T-cell (primary cell): ENCODE results near the gene NPR2. TPM values are rescaled to one million over a fixed set of nuclear protein-coding genes. Genes with fewer than 3 reads are reported as not detected.

Experiments
- ATAC-seq, 4 experiments: fragments of 200-7000 bp in 3 of 4; fragments of 150-1000 bp in 1 of 4; cut with Tn5 transposase; replicated peaks in 1 of 4; 1 replicate in 3 of 4; 2 replicates in 1 of 4; pipeline ENCODE4 v1.10.0; 2021; ENCODE audit warnings: moderate library complexity in 3 of 4, mild to moderate bottlenecking in 2 of 4, moderate number of reproducible peaks in 1 of 4
- CTCF ChIA-PET, 2 donors: fragments of 300-600 bp; sonication (Branson Sonifier 250); formaldehyde crosslinking; loops; one replicate each; lab custom pipeline; 2022; ENCODE audit warnings: antibody characterized with exemption in 2 of 2; lab: Charles Lee
- POLR2A ChIA-PET, 2 donors: fragments of 300-600 bp; sonication (Branson Sonifier 250); formaldehyde crosslinking; loops; one replicate each; lab custom pipeline; 2022; ENCODE audit warnings: antibody characterized with exemption in 2 of 2; lab: Charles Lee
- DNase-seq, 35 experiments: peaks; one replicate each; pipeline versions ENCODE4 v3.0.0 to v3.0.0-alpha.2; 2013 to 2023
- H3K27ac ChIP-seq: one replicate; pipeline ENCODE4 v1.5.1; 2013; ENCODE audit warnings: low read length
- H3K27me3 ChIP-seq, 2 experiments: replicated peaks in 1 of 2; 1 replicate in 1 of 2; 2 replicates in 1 of 2; pipeline versions ENCODE4 v1.6.1 to v1.7.0; 2013; ENCODE audit warnings: low read length in 1 of 2, mixed read lengths in 1 of 2; ENCODE audit not compliant: control insufficient read depth in 2 of 2, insufficient read depth in 2 of 2; ENCODE audit errors: extremely low read depth in 1 of 2
- H3K36me3 ChIP-seq, 2 donors: 1 replicate in 1 of 2; 2 replicates in 1 of 2; pipeline versions ENCODE4 v1.6.1 to v1.7.0; 2013; ENCODE audit warnings: low read length in 1 of 2; ENCODE audit not compliant: control insufficient read depth in 2 of 2, insufficient read depth in 1 of 2; ENCODE audit errors: extremely low read depth in 1 of 2
- H3K4me1 ChIP-seq, 2 experiments: 1 replicate in 1 of 2; 2 replicates in 1 of 2; pipeline versions ENCODE4 v1.6.1 to v1.7.0; 2013; ENCODE audit warnings: low read length in 2 of 2, mixed read lengths in 1 of 2; ENCODE audit not compliant: insufficient read depth in 2 of 2, control insufficient read depth in 1 of 2; ENCODE audit errors: extremely low read depth in 1 of 2
- H3K4me3 ChIP-seq, 2 donors: 1 replicate in 1 of 2; 2 replicates in 1 of 2; pipeline versions ENCODE4 v1.5.1 to v1.7.0; 2013; ENCODE audit warnings: mild to moderate bottlenecking in 2 of 2, low read length in 1 of 2, moderate library complexity in 1 of 2; ENCODE audit not compliant: control insufficient read depth in 1 of 2; ENCODE audit errors: extremely low read depth in 1 of 2
- H3K9me3 ChIP-seq: 2 replicates; pipeline ENCODE4 v1.7.0; 2013
- H3K27ac Mint-ChIP-seq, 2 donors: one replicate each; pipeline ENCODE4 v1.8.0; 2020 to 2021; ENCODE audit warnings: mild to moderate bottlenecking in 2 of 2, mixed read lengths in 2 of 2
- H3K27me3 Mint-ChIP-seq, 2 donors: one replicate each; pipeline ENCODE4 v1.8.0; 2021 to 2022; ENCODE audit warnings: mixed read lengths in 2 of 2
- H3K36me3 Mint-ChIP-seq: one replicate; pipeline ENCODE4 v1.8.0; 2021; ENCODE audit warnings: mixed read lengths
- H3K4me1 Mint-ChIP-seq, 3 donors: one replicate each; pipeline ENCODE4 v1.8.0; 2020 to 2022; ENCODE audit warnings: mixed read lengths in 3 of 3, mild to moderate bottlenecking in 1 of 3
- H3K4me3 Mint-ChIP-seq, 3 donors: one replicate each; pipeline ENCODE4 v1.8.0; 2020 to 2022; ENCODE audit warnings: mild to moderate bottlenecking in 3 of 3, mixed read lengths in 3 of 3, moderate library complexity in 3 of 3
- H3K9me3 Mint-ChIP-seq, 3 donors: one replicate each; pipeline ENCODE4 v1.8.0; 2020 to 2022; ENCODE audit warnings: mixed read lengths in 3 of 3
- WGBS: methylation state at CpG from one replicate; pipeline ENCODE4 v1.1.5; 2013; ENCODE audit warnings: missing lambda C conversion rate; ENCODE audit not compliant: insufficient coverage; 5-methylcytosine and 5-hydroxymethylcytosine counted together
- total RNA-seq, 35 experiments: library from RNA in 6 of 35; stranded (reverse) in 6 of 35; fragments of 120-200 nt in 1 of 35; gene quantifications; one replicate each; pipeline versions ENCODE4 v1.2.1 to v1.2.4 and lab custom pipeline; 2013 to 2026

NPR2 gene
- total RNA-seq, 5 donors from 2014 or later (not counting 1 experiment from before 2014, with no cell fraction given): 5.9 to 10.9 (median 10.5) TPM

DNA sequence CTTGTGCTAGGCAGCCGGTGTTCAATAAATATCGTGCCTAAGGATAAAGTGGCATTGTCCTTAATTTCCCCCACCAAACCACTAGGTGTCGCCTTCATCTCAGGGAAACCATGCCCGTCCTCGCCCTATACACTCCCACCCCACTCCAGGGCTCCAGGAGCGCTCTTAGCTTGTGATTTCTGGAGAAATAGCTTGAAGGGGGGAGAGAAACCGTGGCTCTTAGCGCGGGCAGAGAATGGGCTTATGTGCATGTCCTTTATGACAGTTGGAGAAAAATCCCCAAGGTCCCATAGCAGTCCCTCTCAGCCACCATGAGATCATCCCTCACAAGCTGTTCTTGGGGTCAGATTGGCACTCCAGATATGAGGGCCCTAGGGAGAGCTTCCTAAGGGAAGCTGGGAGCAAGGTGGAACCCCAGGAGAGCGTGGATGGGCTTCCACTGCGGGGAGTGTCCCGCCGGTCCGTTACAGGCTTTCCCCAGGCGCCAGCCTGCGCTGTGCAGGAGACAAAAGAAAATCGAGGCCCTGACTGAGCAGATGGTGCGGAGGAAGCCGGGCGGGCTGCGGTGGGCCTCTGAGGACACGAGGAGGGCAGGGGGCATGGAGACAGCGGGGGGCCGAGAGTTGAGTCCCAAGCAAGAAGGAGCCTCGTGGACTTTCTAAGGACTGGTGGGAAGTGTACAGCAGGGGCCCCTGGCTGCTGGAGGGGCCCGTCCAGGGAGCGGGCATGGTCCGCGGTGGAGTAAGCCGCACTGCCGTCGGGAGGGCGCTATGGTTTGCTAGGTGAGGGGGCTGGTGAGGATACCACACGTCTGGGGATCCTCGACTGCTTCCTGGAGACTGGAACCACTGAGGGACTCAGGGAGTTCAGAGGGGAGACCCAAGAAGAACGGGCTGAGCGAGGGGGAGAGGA lies 750 bp upstream of the NPR2 start:
- POLR2A ChIA-PET: no interaction called here
- Mint-ChIP-seq H3K4me3 (no peak overlapping the region), H3K9me3 (no peaks in the 10 kb centered on the region), H3K4me1 (peaks cover 0 to 14% (median 13%) of the 10 kb centered on the region in 3 donors), H3K27me3 (no peaks in the 10 kb centered on the region), H3K36me3 (peaks cover 22% of the 10 kb centered on the region), H3K27ac (no peak overlapping the region)
- peaks cover 0 to 3% of the 10 kb centered on the region in 2 experiments for H3K4me1 ChIP-seq
- ATAC-seq (peak; percentile 81 to 92 (median 86)), DNase-seq (peak; percentile 14 to 82 (median 49))
- no peak overlapping the region for H3K4me3 ChIP-seq
- WGBS: 83% methylated on average over 30 of the region's 37 CpGs
- H3K36me3 ChIP-seq: peaks cover 13 to 14% of the 10 kb centered on the region in 2 donors
- CTCF ChIA-PET: interaction anchor here (0.5 to 2.2 kb wide), 18 partner anchors 13 to 763 kb away, joined by 3 to 26 read pairs (median 4); partner anchors contain the start of genes FAM221B (in 1 of the 2), GBA2 (in 1 of the 2) and RGP1 (in 1 of the 2)
- no peaks in the 10 kb centered on the region for H3K9me3 ChIP-seq
- no peak overlapping the region for H3K27ac ChIP-seq
- H3K27me3 ChIP-seq: no peaks in the 10 kb centered on the region

DNA sequence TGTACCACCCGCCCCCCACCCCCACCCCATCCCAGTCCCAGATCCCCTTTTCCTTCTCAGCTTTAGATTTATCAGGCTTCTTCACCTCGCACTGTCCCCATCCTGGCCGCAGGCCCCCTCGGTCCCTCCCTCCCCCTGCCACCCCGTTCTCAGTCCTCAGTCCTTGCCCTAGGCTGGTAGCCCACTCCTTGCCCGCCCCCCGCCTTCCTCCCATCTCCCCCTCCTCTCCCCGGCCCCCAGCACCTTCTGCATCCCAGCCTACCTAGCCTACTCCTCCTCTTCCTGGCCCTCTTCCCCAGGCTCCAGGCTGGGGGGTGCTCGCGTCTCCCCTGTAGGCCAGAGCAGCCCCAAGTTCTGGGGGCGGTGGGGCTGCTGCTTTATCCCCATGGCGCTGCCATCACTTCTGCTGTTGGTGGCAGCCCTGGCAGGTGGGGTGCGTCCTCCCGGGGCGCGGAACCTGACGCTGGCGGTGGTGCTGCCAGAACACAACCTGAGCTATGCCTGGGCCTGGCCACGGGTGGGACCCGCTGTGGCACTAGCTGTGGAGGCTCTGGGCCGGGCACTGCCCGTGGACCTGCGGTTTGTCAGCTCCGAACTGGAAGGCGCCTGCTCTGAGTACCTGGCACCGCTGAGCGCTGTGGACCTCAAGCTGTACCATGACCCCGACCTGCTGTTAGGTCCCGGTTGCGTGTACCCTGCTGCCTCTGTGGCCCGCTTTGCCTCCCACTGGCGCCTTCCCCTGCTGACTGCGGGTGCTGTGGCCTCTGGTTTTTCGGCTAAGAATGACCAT lies 828 bp downstream of the NPR2 start:
- Mint-ChIP-seq H3K4me1 (peaks cover 0 to 14% (median 13%) of the 10 kb centered on the region in 3 donors), H3K9me3 (no peaks in the 10 kb centered on the region), H3K27me3 (no peaks in the 10 kb centered on the region), H3K4me3 (no peak overlapping the region), H3K27ac (no peak overlapping the region), H3K36me3 (peaks cover 13% of the 10 kb centered on the region)
- H3K27ac ChIP-seq: no peak overlapping the region
- CTCF ChIA-PET: interaction anchor here (0.6 to 1.3 kb wide), 6 partner anchors 20 to 230 kb away, joined by 3 to 5 read pairs (median 3); partner anchors contain the start of genes RMRP (in 1 of the 2) and SPAG8 (in 1 of the 2)
- POLR2A ChIA-PET: no interaction called here
- DNase-seq: no peak
- no peaks in the 10 kb centered on the region for H3K9me3 ChIP-seq
- H3K4me3 ChIP-seq: no peak overlapping the region
- peaks cover 11 to 12% of the 10 kb centered on the region in 2 donors for H3K36me3 ChIP-seq
- no peaks in the 10 kb centered on the region for H3K27me3 ChIP-seq
- H3K4me1 ChIP-seq: peaks cover 0 to 3% of the 10 kb centered on the region in 2 experiments
- 98% methylated on average over 30 of the region's 34 CpGs for WGBS
- ATAC-seq: no peak

DNA sequence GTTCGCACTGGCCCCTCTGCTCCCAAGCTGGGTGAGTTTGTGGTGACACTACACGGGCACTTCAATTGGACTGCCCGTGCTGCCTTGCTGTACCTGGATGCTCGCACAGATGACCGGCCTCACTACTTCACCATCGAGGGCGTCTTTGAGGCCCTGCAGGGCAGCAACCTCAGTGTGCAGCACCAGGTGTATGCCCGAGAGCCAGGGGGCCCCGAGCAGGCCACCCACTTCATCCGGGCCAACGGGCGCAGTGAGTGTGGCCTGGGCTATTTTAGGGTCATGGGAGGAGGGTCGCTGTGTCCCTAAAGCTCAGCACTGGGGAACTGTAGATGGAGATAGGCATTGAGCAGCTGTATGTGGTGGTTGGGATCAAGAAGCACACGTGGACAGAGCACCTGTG lies 1.4 kb downstream of the NPR2 start:
- Histone ChIP-seq H3K9me3 (no peaks in the 10 kb centered on the region), H3K4me1 (peaks cover 0 to 3% of the 10 kb centered on the region in 2 experiments), H3K27ac (no peak overlapping the region), H3K27me3 (no peaks in the 10 kb centered on the region), H3K4me3 (no peak overlapping the region), H3K36me3 (peaks cover 8 to 9% of the 10 kb centered on the region in 2 donors)
- Mint-ChIP-seq H3K36me3 (peaks cover 7% of the 10 kb centered on the region), H3K9me3 (no peaks in the 10 kb centered on the region), H3K27me3 (no peaks in the 10 kb centered on the region), H3K27ac (no peak overlapping the region), H3K4me1 (peaks cover 0 to 14% (median 13%) of the 10 kb centered on the region in 3 donors), H3K4me3 (no peak overlapping the region)
- POLR2A ChIA-PET: no interaction called here
- no peak for ATAC-seq
- DNase-seq: no peak
- CTCF ChIA-PET: interaction anchor here (0.9 to 1.3 kb wide), 2 partner anchors 89 to 230 kb away, joined by 3 to 5 read pairs; no protein-coding TSS in a partner anchor
- WGBS: 99% methylated on average over 13 of the region's 14 CpGs

DNA sequence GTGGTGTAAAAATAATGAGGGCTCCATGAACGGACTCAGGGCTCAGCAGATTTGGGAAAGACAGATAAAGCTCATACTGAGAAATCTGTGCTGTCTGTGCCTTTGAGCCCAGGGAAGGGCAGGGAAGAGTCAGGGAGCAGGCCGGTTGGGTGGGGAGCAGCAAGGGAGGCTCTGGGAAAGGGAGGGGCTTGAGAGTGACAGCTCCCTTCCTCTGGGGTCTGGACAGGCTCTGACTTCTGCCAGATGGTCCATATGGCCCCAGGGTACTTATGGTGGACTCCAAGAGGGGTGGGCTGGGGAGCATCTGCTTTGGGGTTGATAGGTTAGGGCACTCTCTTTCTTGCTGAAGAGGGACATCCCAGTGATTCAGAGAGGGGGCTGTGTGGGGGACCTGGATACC lies 2.1 kb downstream of the NPR2 start:
- WGBS: 96% methylated on average over 2 of the region's 2 CpGs
- no peak overlapping the region for H3K4me3 Mint-ChIP-seq
- ATAC-seq (no peak), DNase-seq (no peak)
- peaks cover 0 to 14% (median 13%) of the 10 kb centered on the region in 3 donors for H3K4me1 Mint-ChIP-seq
- no peak overlapping the region for H3K4me3 ChIP-seq
- H3K36me3 ChIP-seq: peaks cover 8 to 9% of the 10 kb centered on the region in 2 donors
- no peak overlapping the region for H3K27ac ChIP-seq
- H3K27me3 Mint-ChIP-seq: no peaks in the 10 kb centered on the region
- CTCF ChIA-PET: interaction anchor here (0.9 to 1.3 kb wide), 2 partner anchors 89 to 229 kb away, joined by 3 to 5 read pairs; no protein-coding TSS in a partner anchor
- no peaks in the 10 kb centered on the region for H3K27me3 ChIP-seq
- no peaks in the 10 kb centered on the region for H3K9me3 Mint-ChIP-seq
- POLR2A ChIA-PET: no interaction called here
- peaks cover 6% of the 10 kb centered on the region for H3K36me3 Mint-ChIP-seq
- no peaks in the 10 kb centered on the region for H3K9me3 ChIP-seq
- H3K27ac Mint-ChIP-seq: no peak overlapping the region
- peaks cover 0 to 3% of the 10 kb centered on the region in 2 experiments for H3K4me1 ChIP-seq

DNA sequence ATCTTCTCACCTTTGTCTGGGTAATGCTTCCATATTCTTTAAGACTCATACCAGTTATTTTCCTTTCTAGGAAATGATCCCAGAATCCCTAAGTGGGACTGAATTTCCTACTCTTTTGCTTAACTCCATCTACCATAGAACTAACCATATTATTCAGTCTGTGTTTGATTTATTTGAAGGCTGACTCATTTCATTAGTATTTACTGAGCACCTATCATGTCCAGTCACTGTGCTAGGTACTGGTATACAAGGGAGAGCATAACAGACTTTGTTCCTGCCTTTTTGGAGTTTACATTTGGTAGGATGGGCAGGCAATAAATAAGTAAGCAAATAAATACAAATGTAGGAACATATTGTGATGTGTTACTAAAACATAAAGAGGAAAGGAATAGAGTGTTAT lies 4.3 kb downstream of the NPR2 start:
- Mint-ChIP-seq H3K4me3 (no peak overlapping the region), H3K27me3 (no peaks in the 10 kb centered on the region), H3K27ac (no peak overlapping the region), H3K4me1 (peaks cover 0 to 8% (median 6%) of the 10 kb centered on the region in 3 donors), H3K9me3 (no peaks in the 10 kb centered on the region), H3K36me3 (peaks cover 11% of the 10 kb centered on the region)
- H3K9me3 ChIP-seq: no peaks in the 10 kb centered on the region
- no peak for DNase-seq
- no peak overlapping the region for H3K27ac ChIP-seq
- ChIA-PET POLR2A (no interaction called here), CTCF (interaction anchor here in 1 of 2 donors (0.6 kb wide), 1 partner anchor 225 kb away, joined by 3 read pairs; no protein-coding TSS in a partner anchor)
- H3K4me1 ChIP-seq: no peaks in the 10 kb centered on the region
- no peaks in the 10 kb centered on the region for H3K27me3 ChIP-seq
- no peak for ATAC-seq
- H3K4me3 ChIP-seq: no peak overlapping the region
- H3K36me3 ChIP-seq: peaks cover 3 to 16% of the 10 kb centered on the region in 2 donors
